HepG2 (cell line): ENCODE results near the gene USP7. TPM values are rescaled to one million over a fixed set of nuclear protein-coding genes. Genes with fewer than 3 reads are reported as not detected.

Source experiments
- ARID5B ChIP-seq: IDR thresholded peaks from 2 replicates; pipeline ENCODE4 v1.4.0; 2020; ENCODE audit warnings: mild to moderate bottlenecking, missing genetic modification reagents
- ELF1 ChIP-seq: sonication (generic); formaldehyde crosslinking; IDR thresholded peaks from 2 replicates; pipeline ENCODE4 v1.4.0; 2020; ENCODE audit warnings: missing genetic modification reagents
- HOXD1 ChIP-seq: sonication (generic); formaldehyde crosslinking; IDR thresholded peaks from 2 replicates; pipeline ENCODE4 v1.5.0; 2020; ENCODE audit warnings: missing genetic modification reagents
- ISL2 ChIP-seq: sonication (generic); formaldehyde crosslinking; IDR thresholded peaks from 2 replicates; pipeline ENCODE4 v1.5.0; 2020; ENCODE audit warnings: missing genetic modification reagents
- KDM5A ChIP-seq: fragments of 200-600 bp; sonication (generic); IDR thresholded peaks from 2 replicates; pipeline ENCODE4 v1.7.0; 2018; ENCODE audit warnings: antibody characterized with exemption, mild to moderate bottlenecking, low read length, borderline replicate concordance
- KDM5B ChIP-seq: sonication (generic); formaldehyde crosslinking; IDR thresholded peaks from 2 replicates; pipeline ENCODE4 v1.4.0; 2020; ENCODE audit warnings: missing genetic modification reagents, mild to moderate bottlenecking, borderline replicate concordance
- KLF13 ChIP-seq: sonication (generic); formaldehyde crosslinking; IDR thresholded peaks from 2 replicates; pipeline ENCODE4 v1.4.0; 2020; ENCODE audit warnings: mild to moderate bottlenecking, missing genetic modification reagents
- KMT2B ChIP-seq: IDR thresholded peaks from 2 replicates; pipeline ENCODE4 v1.6.1; 2016; ENCODE audit warnings: missing genetic modification reagents, missing compliant biosample characterization
- RNF2 ChIP-seq: fragments of 450-650 bp; conservative IDR thresholded peaks from 2 replicates; pipeline ENCODE4 v1.6.1; 2016; ENCODE audit warnings: low read depth
- SOX6 ChIP-seq, 2 experiments: fragments of 450-650 bp in 1 of 2; sonication (generic) in 1 of 2; formaldehyde crosslinking in 1 of 2; IDR thresholded peaks; 2 replicates each; pipeline versions ENCODE4 v1.4.0 to v1.6.1; 2017 to 2020; ENCODE audit warnings: antibody characterized with exemption in 1 of 2, mild to moderate bottlenecking in 1 of 2, missing genetic modification reagents in 1 of 2
- THRA ChIP-seq: sonication (generic); formaldehyde crosslinking; IDR thresholded peaks from 2 replicates; pipeline ENCODE4 v1.4.0; 2020; ENCODE audit warnings: missing genetic modification reagents, borderline replicate concordance
- ZHX2 ChIP-seq, 2 experiments: sonication (generic) in 1 of 2; formaldehyde crosslinking in 1 of 2; IDR thresholded peaks; 2 replicates each; pipeline versions ENCODE4 v1.6.1 to v1.9.0; 2014 to 2022; ENCODE audit warnings: antibody characterized with exemption in 1 of 2, borderline replicate concordance in 1 of 2, inconsistent platforms in 1 of 2, low read depth in 1 of 2, missing genetic modification reagents in 1 of 2
- ZNF350 ChIP-seq: sonication (generic); formaldehyde crosslinking; IDR thresholded peaks from 2 replicates; pipeline ENCODE4 v1.4.0; 2020; ENCODE audit warnings: mild to moderate bottlenecking, low read depth, missing genetic modification reagents, borderline replicate concordance
- ZNF431 ChIP-seq: sonication (generic); formaldehyde crosslinking; IDR thresholded peaks from 2 replicates; pipeline ENCODE4 v1.9.0; 2022; ENCODE audit warnings: missing genetic modification reagents, low read depth, mild to moderate bottlenecking, borderline replicate concordance
- ZNF557 ChIP-seq: sonication (generic); formaldehyde crosslinking; IDR thresholded peaks from 2 replicates; pipeline ENCODE4 v1.4.0; 2020; ENCODE audit warnings: missing genetic modification reagents
- ZNF746 ChIP-seq: sonication (generic); formaldehyde crosslinking; IDR thresholded peaks from 2 replicates; pipeline ENCODE4 v1.8.0; 2022; ENCODE audit warnings: mild to moderate bottlenecking, missing genetic modification reagents
- polyA plus RNA-seq, 8 experiments: library from polyadenylated mRNA; depleted of rRNA in 3 of 8; stranded (reverse) in 7 of 8; unstranded in 1 of 8; fragments of >200 nt; fragmentation: Illumina TruSeq in 4 of 8; extraction: Trizol in 4 of 8; gene quantifications; 2 replicates each; pipeline versions ENCODE4 v1.2.1 to v1.2.3, GENCODE V29; 2011 to 2016; ENCODE audit warnings: low read depth in 4 of 8, missing spikeins in 1 of 8, mixed read lengths in 1 of 8; ENCODE audit not compliant: insufficient read depth in 1 of 8
- total RNA-seq, 5 experiments: library from RNA; depleted of rRNA; stranded (reverse); fragments of >200 nt; fragmentation: Illumina TruSeq; extraction: Trizol; gene quantifications; 2 replicates each; pipeline ENCODE4 v1.2.3, GENCODE V29; 2016; ENCODE audit warnings: low read depth in 1 of 5

Gene USP7
- total and polyA plus RNA-seq, 2 of the 13 experiments (the other 11 are each of a cell fraction or from before 2014, with no cell fraction given): 52.5 to 173 TPM

- TF ChIP-seq ZHX2 (IDR thresholded peaks at IDR 0.05; ENCODE audit: low read depth): no peak
- no peak for TF ChIP-seq ZHX2 (CRISPR knock-in tag; IDR thresholded peaks at IDR 0.05; ENCODE audit: borderline replicate concordance)
- 0 out of 2 replicates have a peak, but pooled peaks have one; percentile 61 for TF ChIP-seq ZNF746 (CRISPR knock-in tag)
- peak; percentile 71; the same call in 1 of the 2 replicates for TF ChIP-seq THRA (CRISPR knock-in tag)
- TF ChIP-seq ELF1 (CRISPR knock-in tag): peak; percentile 51
- no peak; the same call in 1 of the 2 replicates for TF ChIP-seq RNF2
- no peak for TF ChIP-seq ZNF431 (CRISPR knock-in tag)
- TF ChIP-seq KMT2B: no peak
- no peak for TF ChIP-seq KLF13 (CRISPR knock-in tag)
- peak; percentile 86 for TF ChIP-seq KDM5B (CRISPR knock-in tag)
- TF ChIP-seq HOXD1 (CRISPR knock-in tag): peak; percentile 37; the same call in 1 of the 2 replicates
- TF ChIP-seq ZNF557 (CRISPR knock-in tag): 0 out of 2 replicates have a peak, but pooled peaks have one; percentile 43
- TF ChIP-seq ISL2 (CRISPR knock-in tag): peak; percentile 26; the same call in 1 of the 2 replicates
- no peak for TF ChIP-seq SOX6 (IDR thresholded peaks at IDR 0.05)
- TF ChIP-seq SOX6 (CRISPR knock-in tag; IDR thresholded peaks at IDR 0.05): peak; percentile 32; the same call in 1 of the 2 replicates
- TF ChIP-seq ZNF350 (CRISPR knock-in tag): 0 out of 2 replicates have a peak, but pooled peaks have one; percentile 27
- TF ChIP-seq ARID5B (CRISPR knock-in tag): peak; percentile 80
- TF ChIP-seq KDM5A: no peak
These were observed 25.6 kb upstream of the USP7 start (continued) for GRCh38 chr16:8989099-8989878.
